Stimulated activated CD4-positive, alpha-beta T cell treated with anti-CD3 and anti-CD28 coated beads, Interleukin-15, amount 100 ng/mL, for 24 hours (primary cell): ENCODE measurements around the gene CHD6.
A peak's percentile ranks its signal among the peaks of the same experiment; 100 is the strongest.

Source experiments
- DNase-seq: peaks from one replicate; pipeline ENCODE4 v3.0.0-alpha.2; 2020

CHD6 gene, protein sequence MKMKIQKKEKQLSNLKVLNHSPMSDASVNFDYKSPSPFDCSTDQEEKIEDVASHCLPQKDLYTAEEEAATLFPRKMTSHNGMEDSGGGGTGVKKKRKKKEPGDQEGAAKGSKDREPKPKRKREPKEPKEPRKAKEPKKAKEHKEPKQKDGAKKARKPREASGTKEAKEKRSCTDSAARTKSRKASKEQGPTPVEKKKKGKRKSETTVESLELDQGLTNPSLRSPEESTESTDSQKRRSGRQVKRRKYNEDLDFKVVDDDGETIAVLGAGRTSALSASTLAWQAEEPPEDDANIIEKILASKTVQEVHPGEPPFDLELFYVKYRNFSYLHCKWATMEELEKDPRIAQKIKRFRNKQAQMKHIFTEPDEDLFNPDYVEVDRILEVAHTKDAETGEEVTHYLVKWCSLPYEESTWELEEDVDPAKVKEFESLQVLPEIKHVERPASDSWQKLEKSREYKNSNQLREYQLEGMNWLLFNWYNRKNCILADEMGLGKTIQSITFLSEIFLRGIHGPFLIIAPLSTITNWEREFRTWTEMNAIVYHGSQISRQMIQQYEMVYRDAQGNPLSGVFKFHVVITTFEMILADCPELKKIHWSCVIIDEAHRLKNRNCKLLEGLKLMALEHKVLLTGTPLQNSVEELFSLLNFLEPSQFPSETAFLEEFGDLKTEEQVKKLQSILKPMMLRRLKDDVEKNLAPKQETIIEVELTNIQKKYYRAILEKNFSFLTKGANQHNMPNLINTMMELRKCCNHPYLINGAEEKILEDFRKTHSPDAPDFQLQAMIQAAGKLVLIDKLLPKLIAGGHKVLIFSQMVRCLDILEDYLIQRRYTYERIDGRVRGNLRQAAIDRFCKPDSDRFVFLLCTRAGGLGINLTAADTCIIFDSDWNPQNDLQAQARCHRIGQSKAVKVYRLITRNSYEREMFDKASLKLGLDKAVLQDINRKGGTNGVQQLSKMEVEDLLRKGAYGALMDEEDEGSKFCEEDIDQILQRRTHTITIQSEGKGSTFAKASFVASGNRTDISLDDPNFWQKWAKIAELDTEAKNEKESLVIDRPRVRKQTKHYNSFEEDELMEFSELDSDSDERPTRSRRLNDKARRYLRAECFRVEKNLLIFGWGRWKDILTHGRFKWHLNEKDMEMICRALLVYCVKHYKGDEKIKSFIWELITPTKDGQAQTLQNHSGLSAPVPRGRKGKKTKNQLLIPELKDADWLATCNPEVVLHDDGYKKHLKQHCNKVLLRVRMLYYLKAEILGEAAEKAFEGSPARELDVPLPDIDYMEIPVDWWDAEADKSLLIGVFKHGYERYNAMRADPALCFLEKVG (N-terminal part only)

DNA sequence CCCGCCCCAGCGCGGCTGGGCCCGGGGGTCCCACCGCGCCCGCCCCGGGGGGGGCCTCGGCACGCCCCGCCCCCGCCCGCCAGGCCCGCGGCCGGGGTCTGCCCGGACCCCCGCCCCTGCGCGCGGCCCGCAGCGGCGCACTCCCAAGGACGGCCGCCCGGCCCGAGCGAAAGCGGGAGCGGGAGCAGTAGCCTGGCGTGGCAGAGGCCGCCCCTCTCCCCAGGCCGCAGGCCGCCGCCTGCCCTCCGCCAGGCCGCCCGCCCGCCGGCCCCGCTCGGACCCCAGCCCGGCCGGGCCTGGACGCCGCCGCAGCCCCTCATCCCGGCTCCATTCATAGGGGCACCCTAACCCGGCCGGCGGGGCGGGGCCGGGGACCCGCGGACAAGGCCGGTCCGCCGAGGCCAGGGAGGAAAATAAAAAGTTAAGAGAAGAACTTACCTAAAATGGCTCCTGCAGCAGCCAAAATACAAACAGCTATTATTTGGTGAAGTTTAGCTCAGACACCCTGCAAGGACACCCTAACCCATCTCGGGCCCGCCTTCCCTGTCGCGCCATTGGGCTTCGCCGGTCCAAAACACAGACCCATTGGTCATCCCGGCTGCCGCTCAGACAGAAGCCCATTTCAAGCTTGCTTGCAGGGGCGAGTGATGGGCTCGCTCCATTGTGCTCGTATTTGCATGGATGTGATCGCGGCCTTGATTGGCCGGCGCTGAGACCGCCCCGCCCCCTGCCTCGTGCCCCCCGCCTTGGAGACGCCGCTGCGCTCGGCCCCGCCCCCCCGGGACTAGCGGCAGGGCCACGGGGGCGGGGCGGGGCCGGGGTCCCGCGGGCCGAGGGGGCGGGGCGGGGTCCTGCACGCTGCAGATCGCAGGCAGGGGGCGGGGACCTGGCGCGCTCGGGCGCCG lies at the start of gene CHD6:
CHD6 (minus strand) TSS at position 476 of the 905 bp plus-strand sequence. CDS start 67,040 bp downstream, outside the sequence.
- peak; percentile 99 for DNase-seq

DNA sequence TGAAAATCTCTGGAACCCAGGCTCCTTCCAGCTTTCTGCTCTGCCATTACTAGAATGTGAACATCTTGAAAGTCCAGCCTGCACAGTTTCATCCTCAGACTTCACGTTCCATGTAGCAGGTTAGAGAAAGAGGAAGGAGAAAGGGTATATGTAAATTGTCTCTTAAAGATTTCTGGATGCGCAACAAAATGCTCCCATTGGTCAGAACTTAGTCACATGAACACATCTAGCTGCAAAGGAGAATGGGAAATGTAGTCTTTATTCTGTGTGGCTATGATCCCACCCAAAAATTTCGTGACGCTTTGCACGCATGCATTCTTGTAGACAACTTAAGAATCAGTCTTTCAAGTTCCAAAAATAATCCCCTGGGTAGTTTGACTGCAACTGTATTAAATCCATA lies 46.4 kb upstream of the CHD6 start:
- no peak for DNase-seq

DNA sequence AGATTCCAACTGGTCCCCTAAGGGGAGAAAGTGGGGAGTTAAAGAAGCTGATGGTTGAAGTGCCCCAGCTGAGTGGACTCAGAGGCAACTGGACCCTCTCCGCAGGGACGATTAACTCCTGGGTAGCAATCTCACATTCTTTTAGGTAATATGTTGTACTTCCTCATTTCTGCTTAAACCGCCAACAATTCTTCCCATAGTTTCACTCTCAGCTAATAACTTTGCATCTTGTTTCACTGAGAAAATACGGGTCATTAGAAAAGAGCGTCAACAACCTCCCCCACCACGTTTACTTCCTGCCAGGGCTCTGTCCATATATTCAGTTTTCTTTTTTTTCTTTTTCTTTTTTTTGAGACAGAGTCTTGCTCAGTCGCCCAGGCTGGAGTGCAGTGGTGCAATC lies 39.5 kb upstream of the CHD6 start:
- DNase-seq, result no peak

DNA sequence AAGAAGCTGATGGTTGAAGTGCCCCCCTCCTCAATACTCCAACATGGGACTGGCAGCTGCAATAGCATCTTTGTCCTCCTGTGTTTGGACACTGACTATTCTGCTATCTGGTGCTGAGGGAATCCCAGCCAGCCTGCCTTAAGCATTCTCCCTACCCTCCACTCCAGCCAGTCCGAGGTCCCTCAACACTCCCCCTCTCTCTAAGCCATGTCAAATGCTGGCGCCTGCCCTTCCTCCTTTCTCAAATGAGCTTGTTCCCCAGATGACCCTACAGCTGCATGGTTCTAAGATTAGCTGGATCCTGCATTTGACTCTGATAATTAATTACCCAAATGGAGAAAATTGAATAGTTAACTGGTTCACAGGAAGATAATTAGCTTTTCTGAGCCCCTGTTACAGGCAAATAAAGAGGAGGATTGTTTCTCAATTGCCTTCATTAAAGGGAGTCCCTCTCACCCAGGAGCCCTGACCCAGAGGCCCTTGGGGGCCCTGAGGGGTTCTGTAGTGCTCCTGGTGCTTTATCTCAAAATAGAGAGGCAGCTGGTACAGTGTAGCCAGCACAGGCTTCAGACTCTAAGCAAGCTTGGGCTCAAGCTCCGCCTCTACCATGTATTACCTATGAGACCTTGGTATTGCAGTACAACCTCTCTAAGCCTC lies 37.9 kb upstream of the CHD6 start:
- DNase-seq, result no peak

DNA sequence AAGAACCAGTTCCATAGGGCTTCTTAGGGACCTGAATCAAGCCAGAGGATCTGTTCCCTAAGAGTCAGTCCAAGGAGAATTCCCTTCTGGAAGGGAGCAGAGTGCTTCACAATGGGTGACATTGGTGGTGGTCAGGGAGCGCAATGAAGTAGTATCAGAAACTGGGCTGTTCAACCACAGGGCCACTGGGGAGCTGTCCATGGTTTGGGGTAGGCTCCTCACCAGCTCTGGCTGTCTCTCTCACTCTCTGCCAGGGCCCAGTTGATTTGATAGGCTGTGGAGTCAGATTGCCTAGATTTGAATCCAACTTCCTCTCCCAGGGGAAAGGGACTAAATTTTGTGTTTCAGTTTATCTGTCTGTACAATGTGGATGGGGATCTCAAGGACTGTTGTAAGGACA lies 36.7 kb upstream of the CHD6 start:
- no peak for DNase-seq

DNA sequence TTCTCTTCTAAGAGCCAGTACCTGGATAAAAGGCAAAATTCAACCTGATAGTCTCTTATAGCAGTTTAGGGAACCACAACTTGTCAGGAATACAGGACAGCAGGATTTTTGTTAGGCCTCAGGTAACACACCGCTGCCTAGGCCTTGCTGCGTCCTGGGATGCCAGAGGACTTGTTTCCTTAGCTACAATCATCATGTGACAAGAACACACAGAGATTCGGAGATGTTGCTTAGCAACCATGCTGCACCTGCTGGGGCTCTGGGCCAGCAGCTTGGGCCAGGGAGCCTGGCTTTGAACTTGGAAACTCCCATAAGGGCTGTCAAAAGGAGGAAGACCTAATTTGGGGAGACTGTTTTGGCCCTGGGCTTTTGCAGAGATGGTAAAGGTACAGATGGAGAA lies 36.1 kb upstream of the CHD6 start:
- no peak for DNase-seq

DNA sequence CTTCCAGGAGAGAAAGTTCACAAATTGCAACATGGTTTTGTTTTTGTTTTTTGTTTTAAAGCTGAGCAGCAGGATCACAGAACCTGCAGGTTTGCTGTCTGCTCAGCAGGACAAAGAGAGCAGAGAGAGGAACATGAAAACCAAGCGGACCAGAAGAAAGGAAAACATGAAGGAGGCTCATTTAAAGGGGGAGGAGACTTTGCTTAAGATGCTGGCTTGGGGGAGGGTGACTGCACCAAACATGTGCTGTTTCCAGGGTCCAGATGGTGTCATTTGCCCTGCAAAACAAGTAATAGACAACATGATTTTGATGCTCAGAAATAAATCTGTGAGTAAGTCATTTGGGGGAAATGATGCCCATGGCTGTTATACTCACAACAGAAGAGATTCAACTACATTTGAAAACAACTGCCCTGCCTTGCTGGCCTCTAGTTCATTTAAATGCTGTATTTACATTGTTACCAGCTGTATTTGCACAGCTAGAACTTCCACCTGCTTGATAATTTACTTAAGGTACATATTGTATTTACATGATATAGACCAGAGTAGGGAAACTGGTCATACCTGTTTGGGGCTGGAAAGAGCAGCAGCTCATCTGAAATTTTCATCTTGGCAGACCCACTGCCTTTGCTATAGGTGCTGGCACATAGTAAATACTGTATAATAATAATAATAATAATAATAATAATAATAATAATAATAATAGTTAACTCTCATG lies 32.2 kb upstream of the CHD6 start:
- DNase-seq, result no peak

DNA sequence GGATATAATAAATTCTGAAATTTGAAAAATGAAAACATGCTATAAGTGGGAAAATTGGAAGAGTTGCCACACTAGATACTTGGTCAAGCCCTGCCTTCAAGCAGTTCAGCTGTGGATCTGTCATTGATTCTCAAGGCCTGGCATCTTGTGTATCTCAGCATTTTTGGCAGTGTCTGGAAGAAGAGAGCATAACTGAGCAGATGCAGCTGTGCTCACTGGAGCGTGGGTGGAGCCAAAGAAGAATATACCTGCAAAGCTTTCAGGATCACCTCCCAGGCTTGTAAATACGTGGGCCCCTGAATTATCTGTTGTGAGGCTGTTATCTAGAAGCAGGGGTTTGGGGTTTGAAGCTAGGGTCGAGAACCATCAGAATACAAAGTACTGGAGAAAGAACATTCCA lies 31.3 kb upstream of the CHD6 start:
- DNase-seq, result no peak

DNA sequence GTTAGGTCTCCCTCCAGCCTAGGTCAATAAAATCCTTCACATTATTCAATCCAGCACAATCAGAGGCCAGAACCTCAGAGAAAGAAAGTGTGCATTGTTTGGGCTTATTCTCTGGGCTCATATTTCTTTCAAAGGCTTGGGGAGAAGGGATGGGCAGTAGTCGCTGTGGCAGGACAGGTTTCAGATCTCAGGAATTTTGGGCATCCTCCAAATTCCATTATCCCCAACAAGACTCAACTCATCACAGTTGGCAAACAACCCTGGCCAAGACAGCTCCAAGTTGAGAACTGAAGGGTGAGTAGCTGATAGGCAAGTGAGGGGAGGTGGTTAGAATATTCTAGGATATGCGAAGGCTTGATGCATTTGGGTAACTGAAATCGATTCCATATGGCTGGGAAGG lies 27.2 kb upstream of the CHD6 start:
- no peak for DNase-seq

DNA sequence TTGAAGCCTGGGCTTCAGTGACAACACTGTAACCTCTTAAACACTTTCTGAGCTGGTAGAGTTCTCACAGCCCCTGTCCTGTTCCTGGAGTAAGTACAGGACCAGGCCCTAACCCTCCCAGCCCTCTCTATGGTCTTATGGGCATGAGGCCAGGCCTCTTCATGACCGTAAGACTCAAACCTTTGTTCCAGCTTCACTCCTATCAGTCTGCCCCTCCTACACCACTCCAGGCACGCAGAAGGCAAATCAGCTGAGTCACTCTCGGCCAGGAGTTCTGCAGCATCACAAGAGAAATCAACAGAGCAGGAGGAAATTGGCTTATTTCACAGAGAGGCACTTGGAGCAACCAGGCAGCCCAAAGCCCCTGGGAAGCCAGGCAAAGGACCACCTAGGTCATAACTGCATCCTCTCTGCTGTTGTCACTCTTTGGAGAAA lies 25.3 kb upstream of the CHD6 start:
- DNase-seq, result no peak

DNA sequence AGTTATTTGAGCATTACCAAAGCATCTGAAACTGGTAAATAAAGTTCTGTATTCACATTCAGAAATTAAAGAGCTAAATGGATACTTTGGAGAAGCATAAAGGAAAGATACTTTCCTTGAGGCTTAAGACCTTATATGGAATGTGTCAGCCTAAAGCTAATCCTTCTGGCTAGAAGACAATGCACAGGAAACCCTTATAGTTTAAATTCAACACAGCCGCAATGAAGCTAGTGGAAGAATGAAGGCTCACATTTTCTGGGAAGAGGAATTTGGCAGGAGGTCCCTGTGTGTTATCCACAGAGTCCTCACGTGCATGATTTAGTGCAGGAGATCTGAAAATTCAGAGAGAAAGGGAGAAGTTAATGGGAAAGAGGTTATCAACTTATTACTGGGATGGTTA lies 21.5 kb upstream of the CHD6 start:
- DNase-seq, result no peak

DNA sequence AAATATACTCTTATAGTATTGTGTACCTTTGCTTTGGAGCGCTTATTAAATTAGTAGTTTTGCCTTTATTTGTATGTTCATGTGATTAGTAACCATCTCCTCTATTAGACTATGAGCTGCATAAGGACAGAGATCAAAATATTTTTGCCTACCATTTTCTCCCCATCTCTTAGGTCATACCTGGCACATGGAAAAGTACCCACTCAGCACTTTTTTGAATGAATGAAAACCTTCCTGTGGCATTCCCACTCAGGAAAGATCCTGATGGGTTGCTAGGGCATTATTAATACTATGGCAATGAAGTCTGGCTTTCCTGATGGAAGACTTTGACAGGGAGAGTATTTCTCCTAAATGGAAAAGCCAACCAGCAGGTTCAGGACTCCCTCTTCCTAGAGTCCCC lies 20.3 kb upstream of the CHD6 start:
- no peak for DNase-seq

DNA sequence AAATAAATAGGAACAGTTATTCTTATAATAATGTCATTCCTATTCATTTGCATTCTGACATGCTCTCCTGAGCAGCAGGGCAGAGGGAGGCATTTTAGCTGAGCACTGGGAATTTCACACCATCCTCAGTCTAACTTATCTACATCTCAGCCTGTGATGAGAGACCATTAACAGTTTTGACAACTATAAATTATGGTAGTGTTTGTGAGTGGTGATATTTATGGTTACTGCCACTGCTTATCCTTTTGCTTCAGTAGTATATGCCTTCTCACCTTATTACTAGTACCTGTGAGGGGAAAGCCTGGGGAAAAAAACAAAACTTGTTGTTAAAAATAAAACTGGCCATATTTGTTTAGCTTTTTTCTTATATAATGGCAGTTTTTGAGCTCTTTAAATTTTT lies 17.0 kb upstream of the CHD6 start:
- no peak for DNase-seq

DNA sequence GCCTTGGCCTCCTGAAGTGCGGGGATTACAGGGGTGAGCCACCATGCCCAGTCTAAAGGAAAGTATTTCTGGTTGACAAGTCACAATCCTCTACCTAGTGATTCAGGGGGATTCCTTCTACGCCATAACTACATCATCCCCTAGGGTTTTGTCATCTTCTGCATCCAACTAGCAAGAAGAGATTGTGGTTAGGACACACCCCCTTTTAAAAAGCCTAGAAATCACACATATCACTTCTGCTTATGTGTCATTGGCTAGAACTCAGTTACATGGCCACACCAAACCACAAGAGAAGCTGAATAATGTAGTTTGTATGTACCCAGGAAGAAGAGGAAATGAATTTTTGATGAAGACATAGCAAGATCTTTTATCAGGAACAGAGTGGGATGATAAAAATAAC lies 14.7 kb upstream of the CHD6 start:
- no peak for DNase-seq

DNA sequence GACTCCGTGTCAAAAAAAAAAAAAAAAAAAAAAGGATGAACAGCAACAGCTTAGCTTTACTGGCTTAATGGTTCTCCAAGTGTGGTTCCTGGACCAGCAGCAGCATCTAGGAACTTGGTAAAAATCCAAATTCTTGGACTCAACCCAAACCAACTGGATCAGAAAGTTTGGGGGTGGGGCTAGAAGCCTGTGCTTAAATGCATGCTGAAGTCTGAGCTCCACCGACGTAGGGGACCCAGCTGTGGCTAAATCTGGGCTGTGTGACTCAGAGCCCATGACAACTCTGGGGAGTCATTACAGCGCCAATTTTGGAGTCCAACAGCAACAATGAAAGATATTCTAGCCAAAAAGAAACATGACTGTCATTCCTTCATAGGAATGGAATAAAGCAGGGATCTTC lies 13.6 kb upstream of the CHD6 start:
- no peak for DNase-seq

DNA sequence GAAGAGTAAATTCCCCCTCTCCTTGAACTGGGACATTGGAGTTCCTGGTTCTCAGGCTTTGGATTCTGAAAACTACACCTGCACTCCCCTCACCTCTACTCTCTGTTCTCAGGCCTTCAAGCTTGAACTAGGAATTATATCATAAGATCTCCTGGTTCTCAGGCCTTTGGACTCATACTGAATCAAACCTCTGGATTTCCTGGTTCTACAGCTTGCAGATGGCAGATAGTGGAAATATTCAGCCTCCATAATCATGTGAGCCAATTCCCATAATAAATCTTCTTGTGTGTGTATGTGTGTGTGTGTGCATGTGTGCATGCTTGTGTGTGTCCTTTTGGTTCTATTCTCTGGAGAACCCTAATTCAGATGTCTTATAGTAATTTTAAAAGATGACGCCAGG lies 12.7 kb upstream of the CHD6 start:
- DNase-seq, result no peak

DNA sequence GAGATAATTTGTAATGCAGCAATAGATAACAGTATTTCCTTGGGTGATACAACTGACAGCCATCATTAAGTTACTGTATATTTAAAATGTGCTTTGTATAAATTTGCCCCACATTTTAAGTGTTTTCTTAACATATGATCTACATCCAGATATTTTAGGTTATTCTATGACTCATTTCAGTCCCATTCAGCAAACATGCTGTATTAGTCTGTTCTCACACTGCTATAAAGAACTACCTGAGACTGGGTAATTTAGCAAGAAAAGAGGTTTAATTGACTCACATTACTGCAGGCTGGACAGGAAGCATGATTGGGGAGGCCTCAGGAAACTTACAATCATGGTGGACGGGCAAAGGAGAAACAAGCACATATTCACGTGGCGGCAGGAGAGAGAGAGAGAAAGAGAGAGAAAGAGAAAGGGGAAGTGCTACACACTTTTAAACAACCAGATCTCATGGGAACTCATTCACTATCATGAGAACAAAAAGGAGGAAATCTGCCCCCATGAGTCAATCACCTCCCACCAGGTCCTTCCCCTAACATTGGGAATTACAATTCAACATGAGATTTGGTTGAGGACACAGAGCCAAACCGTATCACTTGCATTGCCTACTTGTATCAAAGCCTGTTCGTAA lies 9.6 kb upstream of the CHD6 start:
- no peak for DNase-seq

DNA sequence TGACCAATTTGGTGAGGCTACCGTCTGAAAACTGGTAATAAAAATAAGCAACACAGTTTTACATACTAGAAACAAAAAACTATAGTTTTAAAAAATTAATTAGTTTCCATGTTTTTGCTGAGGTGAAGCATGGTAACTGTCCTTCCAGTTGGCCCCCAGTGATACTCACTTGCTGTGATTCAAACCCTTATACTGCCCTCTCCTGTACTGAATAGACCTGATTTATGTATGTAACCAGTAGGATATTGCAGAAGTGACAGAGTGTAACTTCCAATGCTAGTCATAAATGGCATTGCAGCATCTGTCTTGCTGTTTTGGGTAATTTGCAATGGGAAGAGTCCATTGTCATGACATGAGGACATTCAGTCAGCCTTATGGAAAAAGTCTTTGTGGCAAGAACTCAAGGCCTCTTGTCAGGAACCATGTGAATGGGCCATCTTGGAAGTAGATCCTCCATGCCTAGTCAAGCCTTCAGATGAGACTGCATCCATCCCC lies 8.9 kb upstream of the CHD6 start:
- no peak for DNase-seq

DNA sequence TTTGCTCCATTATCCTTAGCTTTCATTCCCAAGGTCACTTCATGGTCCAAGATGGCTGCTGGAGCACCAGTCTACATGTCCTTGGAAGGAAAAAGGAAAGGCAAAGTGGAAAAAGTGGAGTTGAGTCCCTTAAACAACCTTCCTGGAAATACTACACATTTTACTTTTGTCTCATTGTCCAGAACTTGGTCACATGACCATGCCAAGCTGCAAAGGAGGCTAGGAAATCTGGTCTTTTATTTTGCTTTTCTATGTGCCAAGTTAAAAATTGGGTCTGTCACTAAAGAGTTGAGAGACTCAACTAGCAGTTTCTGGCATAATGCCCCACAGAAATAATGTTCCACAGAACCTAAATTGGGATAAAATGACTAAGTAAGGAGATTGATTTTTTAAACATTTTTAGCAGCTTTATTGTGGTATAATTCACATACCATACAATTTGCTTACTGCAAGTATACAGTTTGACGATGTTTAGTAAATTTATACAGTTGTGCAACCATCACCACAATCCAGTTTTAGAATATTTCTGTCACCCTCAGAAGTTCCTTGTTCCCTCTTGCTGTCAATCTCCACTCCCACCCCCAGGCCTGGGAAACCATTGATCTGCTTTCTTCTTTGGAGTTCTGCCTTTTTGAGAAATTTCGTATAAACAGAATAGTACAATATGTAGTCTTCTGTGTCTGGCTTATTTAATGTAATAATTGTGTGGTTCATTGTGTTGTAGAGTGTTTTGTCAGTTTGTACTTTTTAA lies 5.6 kb upstream of the CHD6 start:
- no peak for DNase-seq
